ENCODE measurements around the gene ZNF467.

ZNF467 gene

DNA sequence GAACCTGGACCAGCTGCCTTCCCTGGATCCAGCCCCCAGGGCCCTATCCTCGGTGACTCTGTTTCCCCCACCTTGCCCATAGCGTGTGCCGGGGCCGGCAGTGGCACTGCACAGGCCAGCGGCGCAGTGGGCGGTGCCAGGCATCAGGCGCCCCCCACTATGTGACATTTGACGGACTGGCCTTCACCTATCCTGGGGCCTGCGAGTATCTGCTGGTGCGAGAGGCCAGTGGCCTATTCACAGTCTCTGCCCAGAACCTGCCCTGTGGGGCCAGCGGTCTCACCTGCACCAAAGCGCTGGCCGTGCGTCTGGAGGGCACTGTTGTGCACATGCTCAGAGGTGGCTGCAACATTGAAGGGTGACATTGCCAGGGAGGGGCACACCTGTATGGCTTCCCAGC is 12.0 kb upstream of the ZNF467 start:
- no peak for DNase-seq (ENCODE audit: low spot score)

- DNase-seq (ENCODE audit: low spot score): no peak
Measured at GRCh38 chr7:149784251-149784608, 10.8 kb upstream of the ZNF467 start.

DNA sequence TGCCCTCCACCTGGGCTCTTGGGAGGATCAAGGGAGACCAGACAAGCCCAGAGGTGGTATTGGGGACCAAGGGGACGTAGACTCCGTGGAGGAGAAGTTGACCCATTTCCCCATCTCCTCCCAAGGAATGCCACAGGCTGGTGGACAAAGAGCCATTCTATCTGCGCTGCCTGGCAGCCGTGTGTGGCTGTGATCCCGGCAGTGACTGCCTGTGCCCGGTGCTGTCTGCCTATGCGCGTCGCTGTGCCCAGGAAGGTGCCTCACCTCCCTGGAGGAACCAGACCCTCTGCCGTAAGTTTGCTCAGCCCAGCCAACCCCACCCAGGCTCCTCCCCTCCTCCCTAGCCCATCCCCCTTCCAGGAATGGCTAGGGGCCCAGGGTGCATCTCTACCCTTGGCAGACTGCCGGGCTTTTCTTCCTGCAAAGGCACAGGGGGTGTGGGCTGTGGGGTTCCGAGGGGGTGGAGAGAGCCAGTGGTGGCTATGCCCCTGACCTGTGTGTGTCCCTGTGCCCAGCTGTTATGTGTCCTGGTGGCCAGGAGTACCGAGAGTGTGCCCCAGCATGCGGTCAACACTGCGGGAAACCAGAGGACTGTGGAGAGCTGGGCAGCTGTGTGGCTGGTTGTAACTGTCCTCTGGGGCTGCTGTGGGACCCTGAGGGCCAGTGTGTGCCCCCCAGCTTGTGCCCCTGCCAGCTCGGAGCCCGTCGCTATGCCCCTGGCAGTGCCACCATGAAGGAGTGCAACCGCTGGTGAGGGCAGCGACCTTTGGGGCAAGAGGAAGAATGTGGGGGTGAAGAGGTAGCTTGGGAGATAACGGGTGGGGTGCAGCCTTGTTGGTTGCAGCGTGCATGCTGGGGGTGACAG is 10.2 kb upstream of the ZNF467 start:
- DNase-seq (ENCODE audit: low spot score): no peak

GRCh38 chr7:149782682-149783345 is 9.4 kb upstream of the ZNF467 start:
- DNase-seq (ENCODE audit: low spot score): no peak

GRCh38 chr7:149781921-149782320 is 8.5 kb upstream of the ZNF467 start:
- no peak for DNase-seq (ENCODE audit: low spot score)

- DNase-seq (ENCODE audit: low spot score): no peak
Measured at GRCh38 chr7:149780636-149781419, 7.4 kb upstream of the ZNF467 start.

GRCh38 chr7:149780056-149780455 is 6.7 kb upstream of the ZNF467 start:
- no peak for DNase-seq (ENCODE audit: low spot score)

- no peak for DNase-seq (ENCODE audit: low spot score)
Measured at GRCh38 chr7:149779502-149779805, 6.1 kb upstream of the ZNF467 start.

DNA sequence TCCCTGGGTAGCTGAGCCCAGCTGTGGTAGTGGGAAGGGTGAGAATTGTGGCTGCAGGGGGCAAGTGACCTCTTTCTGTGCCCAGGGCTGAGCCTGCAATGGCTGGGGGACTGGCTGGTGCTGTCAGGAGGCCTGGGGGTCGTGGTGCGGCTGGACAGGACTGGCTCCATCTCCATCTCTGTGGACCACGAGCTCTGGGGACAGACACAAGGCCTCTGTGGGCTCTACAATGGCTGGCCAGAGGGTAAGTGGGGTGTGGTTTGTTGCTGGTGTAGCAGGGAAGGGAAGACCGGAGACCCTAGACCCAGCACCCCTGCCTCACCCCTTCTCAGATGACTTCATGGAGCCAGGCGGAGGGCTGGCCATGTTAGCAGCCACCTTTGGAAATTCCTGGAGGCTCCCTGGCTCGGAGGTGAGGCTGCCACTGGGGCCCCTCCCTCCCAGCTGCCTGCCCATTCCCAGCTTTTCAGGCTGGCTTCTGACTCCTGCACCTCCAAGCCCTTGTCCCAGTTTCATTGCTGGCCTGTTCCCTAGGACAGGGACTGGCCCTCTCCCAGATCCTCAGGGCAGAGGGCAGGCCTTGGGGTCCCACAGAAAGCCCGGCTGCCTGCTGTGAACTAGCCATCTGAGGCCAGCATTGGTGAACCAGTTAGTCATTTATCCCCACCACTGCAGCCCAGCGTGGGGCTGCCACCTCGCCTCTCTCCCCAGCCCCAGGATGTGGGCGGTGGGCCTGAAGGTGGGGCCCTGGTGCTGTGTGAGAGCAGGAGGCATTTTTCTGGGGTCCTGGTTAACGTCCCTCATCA is 5.5 kb upstream of the ZNF467 start:
- no peak for DNase-seq (ENCODE audit: low spot score)

- DNase-seq (ENCODE audit: low spot score): no peak
Measured at GRCh38 chr7:149778327-149778637, 4.9 kb upstream of the ZNF467 start.

DNA sequence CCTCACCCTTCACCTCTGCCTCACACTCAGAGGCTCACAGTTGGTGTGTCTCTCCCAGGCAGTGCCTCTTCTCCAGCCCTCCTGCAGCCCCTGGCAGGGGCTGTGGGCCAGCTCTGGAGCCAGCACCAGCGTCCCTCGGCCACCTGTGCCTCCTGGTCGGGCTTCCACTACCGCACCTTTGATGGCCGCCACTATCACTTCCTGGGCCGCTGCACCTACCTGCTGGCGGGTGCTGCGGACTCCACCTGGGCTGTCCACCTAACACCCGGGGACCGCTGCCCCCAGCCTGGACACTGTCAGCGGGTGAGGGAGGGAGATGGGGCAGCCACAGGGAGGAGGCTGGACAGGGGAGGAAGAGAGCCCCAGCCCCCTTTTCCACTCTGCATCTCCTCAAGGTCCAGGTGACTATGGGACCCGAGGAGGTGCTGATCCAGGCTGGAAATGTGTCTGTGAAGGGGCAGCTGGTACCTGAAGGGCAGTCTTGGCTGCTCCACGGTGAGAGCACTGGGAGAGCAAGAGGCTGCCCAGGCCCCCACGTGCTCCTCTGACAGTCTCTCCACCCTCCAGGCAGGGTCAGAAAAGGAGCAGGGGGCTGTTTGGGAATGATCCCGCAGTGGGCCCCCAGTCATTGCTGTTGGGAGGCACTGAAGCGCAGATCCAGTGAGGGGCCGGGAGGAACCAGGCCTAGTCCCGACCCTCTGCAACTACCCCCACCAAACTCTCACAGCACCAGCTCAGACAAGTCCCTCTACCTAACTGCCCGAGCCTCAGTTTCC is 4.4 kb upstream of the ZNF467 start:
- DNase-seq (ENCODE audit: low spot score): no peak

DNA sequence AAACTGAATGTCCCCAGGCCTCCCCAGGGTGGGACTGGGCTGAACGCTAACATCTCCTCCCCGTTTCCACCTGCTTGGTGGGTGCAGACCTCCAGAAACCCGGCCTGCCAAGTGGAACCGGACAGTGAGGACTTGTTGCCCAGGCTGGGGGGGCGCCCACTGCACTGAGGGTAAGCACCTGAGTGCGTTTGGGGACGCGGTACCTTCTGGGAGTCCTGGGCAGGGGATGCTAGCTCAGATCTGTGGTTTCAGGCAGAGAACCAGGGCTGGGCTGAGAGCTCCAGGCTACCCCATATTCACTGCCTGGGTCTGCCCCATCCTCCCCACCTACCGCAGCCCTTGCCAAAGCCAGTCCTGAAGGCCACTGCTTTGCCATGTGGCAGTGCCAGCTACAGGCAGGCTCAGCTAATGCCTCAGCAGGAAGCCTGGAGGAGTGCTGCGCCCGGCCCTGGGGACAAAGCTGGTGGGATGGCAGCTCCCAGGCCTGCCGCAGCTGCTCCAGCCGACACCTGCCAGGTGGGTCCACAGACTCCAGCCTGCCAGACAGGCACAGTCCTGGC is 3.5 kb upstream of the ZNF467 start:
- no peak for DNase-seq (ENCODE audit: low spot score)

DNA sequence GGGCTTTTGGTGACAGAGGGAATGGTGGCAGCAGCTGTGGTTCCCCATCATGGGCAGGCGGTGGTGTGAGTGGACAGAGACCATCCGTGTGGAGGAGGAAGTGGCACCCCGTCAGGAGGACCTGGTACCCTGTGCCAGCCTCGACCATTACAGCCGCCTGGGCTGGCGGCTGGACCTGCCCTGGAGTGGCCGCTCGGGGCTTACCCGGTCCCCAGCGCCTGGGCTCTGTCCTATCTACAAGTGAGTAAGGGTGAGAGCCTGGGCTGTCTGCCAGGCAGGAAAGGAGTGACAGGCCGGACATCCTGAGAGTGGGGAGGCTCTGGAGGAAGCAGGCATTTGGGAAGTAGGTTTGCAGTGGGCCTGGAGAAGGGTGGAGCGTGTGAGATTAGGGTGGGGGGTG is 2.9 kb upstream of the ZNF467 start:
- no peak for DNase-seq (ENCODE audit: low spot score)

DNA sequence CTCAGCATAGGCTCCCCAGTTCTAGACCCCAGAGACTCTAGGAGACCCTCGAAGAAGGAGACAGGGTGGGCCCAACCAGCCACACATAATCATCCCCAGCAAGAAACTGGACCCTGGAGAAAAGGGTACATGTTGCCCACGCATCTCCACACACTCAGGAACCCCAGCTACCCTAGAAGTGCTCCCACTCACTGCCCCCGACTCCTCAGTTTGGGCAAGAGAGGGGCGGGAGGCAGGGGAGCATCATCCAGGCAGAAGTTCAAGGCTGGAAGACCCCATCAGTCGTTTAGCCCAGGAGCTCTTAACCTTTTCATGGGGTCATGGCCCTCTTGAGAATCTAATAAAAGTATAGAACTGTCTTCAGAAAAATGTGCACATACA is 1.8 kb upstream of the ZNF467 start:
- no peak for DNase-seq (ENCODE audit: low spot score)

DNA sequence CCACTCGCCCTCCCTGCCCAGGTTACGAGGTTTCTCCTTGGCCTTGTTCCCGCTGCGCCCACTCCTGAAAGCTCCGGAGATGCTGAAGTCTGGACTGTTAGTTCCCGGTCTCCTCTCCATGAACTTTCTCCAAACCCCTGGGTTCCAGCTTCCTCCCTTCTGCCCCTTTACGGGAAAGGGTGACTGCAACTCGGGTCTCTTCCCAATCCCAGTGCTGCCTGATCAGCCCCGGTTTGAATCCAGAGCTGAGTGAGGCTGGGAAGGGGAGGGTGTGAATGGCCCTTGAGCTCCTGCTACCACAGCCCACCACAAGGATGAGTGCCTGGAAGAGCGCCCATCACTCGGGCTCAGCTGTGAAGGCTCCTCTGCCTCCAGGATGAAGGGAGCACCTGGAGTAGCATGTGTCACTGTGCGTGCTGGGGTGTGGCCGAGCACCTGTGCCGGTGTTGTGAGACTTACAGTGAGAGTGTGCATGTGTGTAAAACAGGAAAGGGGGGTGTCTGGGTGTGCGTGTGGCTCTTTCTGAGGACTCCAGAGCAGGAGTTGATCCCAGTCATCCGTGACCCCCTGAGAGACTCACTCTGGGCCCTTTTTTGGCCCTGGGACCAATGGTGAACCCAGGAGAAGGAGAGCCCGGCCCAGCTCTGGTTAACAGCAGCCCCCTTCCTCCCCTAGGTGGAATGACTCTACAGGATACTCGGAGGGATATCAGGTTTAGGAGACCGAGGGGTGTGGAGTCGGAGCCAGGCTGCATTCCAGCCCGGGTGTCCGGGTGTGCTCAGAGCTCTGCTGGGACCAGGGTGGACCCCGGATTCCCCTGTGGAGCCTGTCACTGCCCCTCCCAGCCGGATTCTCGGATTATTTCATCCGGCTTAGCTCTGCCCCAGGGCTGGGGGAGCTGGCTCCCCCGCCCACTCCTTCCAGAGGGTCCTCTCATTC is 1.1 kb upstream of the ZNF467 start:
- no peak for DNase-seq (ENCODE audit: low spot score)

GRCh38 chr7:149772956-149773434 is 393 bp downstream of the ZNF467 start:
- DNase-seq (ENCODE audit: low spot score): peak; percentile 20

- no peak for DNase-seq (ENCODE audit: low spot score)
Measured at GRCh38 chr7:149772241-149772955, 990 bp downstream of the ZNF467 start.

GRCh38 chr7:149771720-149772240 is 1.6 kb downstream of the ZNF467 start:
- peak; percentile 83 for DNase-seq (ENCODE audit: low spot score)
